ENCODE measurements around the gene CACFD1. TPM values are rescaled to one million over a fixed set of nuclear protein-coding genes. Genes with fewer than 3 reads are reported as not detected.
A peak's percentile ranks its signal among the peaks of the same experiment; 100 is the strongest.

The CACFD1 gene
- polyA plus RNA-seq, 1 experiment = 9.2 TPM

GRCh38 chr9:133478851-133479711 lies 19.3 kb downstream of the CACFD1 start, which contains the start of gene SLC2A6:
Gene SLC2A6, minus strand, starts transcription at chr9:133479099. Its CDS starts 40 bp downstream, at chr9:133479059.
- Histone ChIP-seq H3K27me3 (ENCODE audit: control insufficient read depth, insufficient read depth, low read length) (peaks cover 14% of the 10 kb centered on the region), H3K9me3 (ENCODE audit: control insufficient read depth, insufficient read depth, low read length) (no peaks in the 10 kb centered on the region; the same call in 1 of the 2 replicates), H3K4me3 (ENCODE audit: low read depth, low read length) (peak within 1 kb of the TSS; percentile 59), H3K27ac (ENCODE audit: low read depth, low read length) (no peak within 1 kb of the TSS)
- TF ChIP-seq CTCF (IDR thresholded peaks at IDR 0.05; ENCODE audit: low read depth, low read length) = no peak
- POLR2A ChIA-PET = interaction anchor here (0.6 to 0.7 kb wide), 2 partner anchors 53 to 131 kb away, joined by 3 read pairs; partner anchors contain the start of genes MED22 and RPL7A
- CTCF ChIA-PET = interaction anchor here (1.5 kb wide), 1 partner anchor 73 kb away, joined by 6 read pairs; no protein-coding TSS in a partner anchor
- DNase-seq (ENCODE audit: low read depth, low spot score) = peak; percentile 7

- H3K4me3 ChIP-seq (ENCODE audit: low read depth, low read length) = no peak overlapping the region
- CTCF ChIA-PET = no interaction called here
- peaks cover 13% of the 10 kb centered on the region for H3K27me3 ChIP-seq (ENCODE audit: control insufficient read depth, insufficient read depth, low read length)
- no peak overlapping the region for H3K27ac ChIP-seq (ENCODE audit: low read depth, low read length)
- no peaks in the 10 kb centered on the region; the same call in 1 of the 2 replicates for H3K9me3 ChIP-seq (ENCODE audit: control insufficient read depth, insufficient read depth, low read length)
- no peak for DNase-seq (ENCODE audit: low read depth, low spot score)
- TF ChIP-seq CTCF (IDR thresholded peaks at IDR 0.05; ENCODE audit: low read depth, low read length) = no peak
- POLR2A ChIA-PET = no interaction called here
Measured at GRCh38 chr9:133483611-133484010, 23.8 kb downstream of the CACFD1 start.

GRCh38 chr9:133484671-133485437 lies 25.1 kb downstream of the CACFD1 start:
- Histone ChIP-seq H3K9me3 (ENCODE audit: control insufficient read depth, insufficient read depth, low read length) (no peaks in the 10 kb centered on the region; the same call in 1 of the 2 replicates), H3K4me3 (ENCODE audit: low read depth, low read length) (no peak overlapping the region), H3K27ac (ENCODE audit: low read depth, low read length) (no peak overlapping the region), H3K27me3 (ENCODE audit: control insufficient read depth, insufficient read depth, low read length) (peaks cover 17% of the 10 kb centered on the region)
- CTCF ChIA-PET = interaction anchor here (0.7 to 1.8 kb wide), 5 partner anchors 79 to 346 kb away, joined by 3 to 9 read pairs (median 4); no protein-coding TSS in a partner anchor
- TF ChIP-seq CTCF (IDR thresholded peaks at IDR 0.05; ENCODE audit: low read depth, low read length) = no peak
- POLR2A ChIA-PET = no interaction called here
- no peak for DNase-seq (ENCODE audit: low read depth, low spot score)

GRCh38 chr9:133485531-133486260 lies 25.9 kb downstream of the CACFD1 start:
- no peak for DNase-seq (ENCODE audit: low read depth, low spot score)
- TF ChIP-seq CTCF (IDR thresholded peaks at IDR 0.05; ENCODE audit: low read depth, low read length) = no peak
- POLR2A ChIA-PET = no interaction called here
- CTCF ChIA-PET = interaction anchor here (0.8 to 2.0 kb wide), 8 partner anchors 71 to 305 kb away, joined by 3 to 13 read pairs (median 6); no protein-coding TSS in a partner anchor
- Histone ChIP-seq H3K9me3 (ENCODE audit: control insufficient read depth, insufficient read depth, low read length) (no peaks in the 10 kb centered on the region; the same call in 1 of the 2 replicates), H3K4me3 (ENCODE audit: low read depth, low read length) (no peak overlapping the region), H3K27ac (ENCODE audit: low read depth, low read length) (no peak overlapping the region), H3K27me3 (ENCODE audit: control insufficient read depth, insufficient read depth, low read length) (peaks cover 20% of the 10 kb centered on the region)
